ENCODE results near the gene PCSK5. TPM values are rescaled to one million over a fixed set of nuclear protein-coding genes. Genes with fewer than 3 reads are reported as not detected.

Gene PCSK5
- total and polyA plus RNA-seq, 12 donors: 2.2 to 31.8 (median 8.4) TPM

GRCh38 chr9:76018235-76018634 lies 127.8 kb downstream of the PCSK5 start:
- Histone ChIP-seq H3K4me1 (replicated peaks in 1 of 2) (peaks cover 0 to 6% of the 10 kb centered on the region in 2 donors), H3K27me3 (no peaks in the 10 kb centered on the region), H3K9me3 (replicated peaks in 1 of 3) (no peaks in the 10 kb centered on the region), H3K36me3 (replicated peaks in 1 of 2) (no peaks in the 10 kb centered on the region), H3K4me3 (no peak overlapping the region), H3K27ac (no peak overlapping the region)
- DNase-seq: no peak
- 85 to 94% (median 92%) methylated on average over 11 to 12 of the region's 12 CpGs for WGBS, 4 donors
- intact Hi-C loops (cut with DNase I): no loop called here
- TF ChIP-seq POLR2A (IDR thresholded peaks at IDR 0.05): no peak
- TF ChIP-seq CTCF (IDR thresholded peaks at IDR 0.05): no peak

GRCh38 chr9:76018761-76019160 lies 128.3 kb downstream of the PCSK5 start:
- Histone ChIP-seq H3K27me3 (no peaks in the 10 kb centered on the region), H3K4me3 (no peak overlapping the region), H3K4me1 (replicated peaks in 1 of 2) (peaks cover 0 to 6% of the 10 kb centered on the region in 2 donors), H3K27ac (no peak overlapping the region), H3K9me3 (replicated peaks in 1 of 3) (no peaks in the 10 kb centered on the region), H3K36me3 (replicated peaks in 1 of 2) (no peaks in the 10 kb centered on the region)
- 48 to 66% (median 62%) methylated on average over 2 of the region's 2 CpGs for WGBS, 4 donors
- intact Hi-C loops (cut with DNase I): no loop called here
- peak in 1 of 7 donors; percentile 2 for DNase-seq
- TF ChIP-seq POLR2A (IDR thresholded peaks at IDR 0.05): no peak
- no peak for TF ChIP-seq CTCF (IDR thresholded peaks at IDR 0.05)

DNA sequence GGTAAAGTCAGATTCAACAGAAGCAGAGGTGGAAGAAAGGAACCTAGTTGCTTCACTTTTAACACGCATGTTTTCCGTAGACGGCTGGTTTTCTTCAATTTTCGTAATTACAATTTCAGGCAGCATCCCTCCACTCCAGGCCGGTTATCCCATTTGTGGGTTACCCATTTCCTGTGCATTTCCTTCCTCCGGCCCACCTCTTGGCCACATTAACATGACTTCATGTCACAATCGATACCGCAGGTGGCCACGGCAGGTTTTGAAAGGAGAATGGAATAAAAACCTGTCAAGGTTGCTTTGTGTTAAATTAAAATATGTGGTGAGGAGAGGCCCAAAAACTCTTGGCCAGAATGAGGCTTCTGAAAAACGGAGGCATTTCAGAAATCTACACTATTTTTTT lies 130.2 kb downstream of the PCSK5 start:
- peaks cover 0 to 6% of the 10 kb centered on the region in 2 donors for H3K4me1 ChIP-seq (replicated peaks in 1 of 2)
- TF ChIP-seq POLR2A (IDR thresholded peaks at IDR 0.05) (no peak), CTCF (IDR thresholded peaks at IDR 0.05) (no peak)
- no peaks in the 10 kb centered on the region for H3K36me3 ChIP-seq (replicated peaks in 1 of 2)
- no peak overlapping the region for H3K4me3 ChIP-seq
- no peak for DNase-seq
- H3K9me3 ChIP-seq (replicated peaks in 1 of 3): no peaks in the 10 kb centered on the region
- H3K27me3 ChIP-seq: no peaks in the 10 kb centered on the region
- H3K27ac ChIP-seq: no peak overlapping the region
- intact Hi-C loops (cut with DNase I): no loop called here
- 71 to 82% (median 81%) methylated on average over 10 of the region's 10 CpGs for WGBS, 4 donors

DNA sequence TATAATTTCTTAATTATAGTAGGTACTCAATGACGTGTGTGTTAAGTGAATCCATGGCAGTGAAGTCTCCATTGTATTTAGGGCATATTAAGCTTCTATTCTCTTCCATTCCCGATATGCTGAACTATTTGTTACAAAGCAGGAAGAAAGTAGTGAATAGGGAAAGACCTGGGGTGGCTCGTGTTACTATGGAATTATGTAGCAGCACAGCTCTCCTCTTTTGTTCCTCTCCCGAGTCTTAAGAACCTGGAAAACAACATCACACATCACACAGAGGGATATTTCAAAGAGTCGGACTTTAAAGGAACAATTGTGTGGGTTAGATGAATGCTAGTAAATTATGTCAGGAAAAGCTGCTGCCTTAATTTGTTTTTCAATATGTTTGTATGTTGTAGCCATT lies 131.8 kb downstream of the PCSK5 start:
- Histone ChIP-seq H3K27me3 (no peaks in the 10 kb centered on the region), H3K9me3 (replicated peaks in 1 of 3) (no peaks in the 10 kb centered on the region), H3K4me1 (replicated peaks in 1 of 2) (peaks cover 0 to 6% of the 10 kb centered on the region in 2 donors), H3K4me3 (no peak overlapping the region), H3K36me3 (replicated peaks in 1 of 2) (peaks cover 0 to 12% of the 10 kb centered on the region in 2 donors), H3K27ac (no peak overlapping the region)
- DNase-seq: no peak
- intact Hi-C loops (cut with DNase I): no loop called here
- TF ChIP-seq CTCF (IDR thresholded peaks at IDR 0.05) (no peak), POLR2A (IDR thresholded peaks at IDR 0.05) (no peak)
- WGBS, 4 donors: 83 to 89% (median 88%) methylated on average over 5 of the region's 5 CpGs

Data from adrenal gland (tissue), 12 donors.